ENCODE data around the gene ARHGEF19. TPM values are rescaled to one million over a fixed set of nuclear protein-coding genes. Genes with fewer than 3 reads are reported as not detected.

The ARHGEF19 gene
- polyA plus RNA-seq, 1 experiment = 6.7 TPM

DNA sequence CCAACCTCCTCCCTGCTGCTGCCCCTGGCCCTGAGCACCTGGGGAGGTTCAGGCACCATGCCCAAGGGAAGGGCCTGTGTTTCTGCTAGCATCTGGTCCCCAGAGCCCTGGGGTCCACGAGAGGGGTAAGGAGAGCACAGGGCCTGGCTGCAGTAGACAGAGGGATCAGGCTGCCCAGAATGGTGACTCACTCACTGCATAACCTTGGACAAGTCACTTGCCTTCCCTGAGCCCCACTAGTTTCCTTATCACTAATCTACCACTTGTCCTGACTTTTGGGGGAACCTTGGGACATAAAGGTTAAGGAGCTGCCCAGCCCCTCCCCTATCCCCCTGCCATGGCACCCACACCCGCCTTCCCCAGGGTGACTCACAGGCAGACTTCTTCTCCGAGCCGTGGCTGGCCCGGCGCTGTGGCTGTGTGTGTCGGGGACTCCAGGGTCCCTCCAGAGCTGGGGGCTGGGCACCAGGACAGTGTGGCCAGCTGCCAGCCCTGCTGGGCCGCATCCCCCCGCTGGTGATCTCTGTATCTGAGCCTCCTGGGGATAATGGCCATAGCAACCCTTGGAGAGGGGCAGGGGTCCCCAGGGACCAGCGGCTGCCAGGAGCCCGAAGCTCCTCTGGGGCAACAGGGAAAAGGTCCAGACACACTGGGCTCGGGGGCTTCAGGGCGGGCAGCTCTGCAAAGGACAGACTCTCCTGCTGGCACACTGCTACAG lies 4.0 kb downstream of the ARHGEF19 start:
- TF ChIP-seq, protein P1, sequence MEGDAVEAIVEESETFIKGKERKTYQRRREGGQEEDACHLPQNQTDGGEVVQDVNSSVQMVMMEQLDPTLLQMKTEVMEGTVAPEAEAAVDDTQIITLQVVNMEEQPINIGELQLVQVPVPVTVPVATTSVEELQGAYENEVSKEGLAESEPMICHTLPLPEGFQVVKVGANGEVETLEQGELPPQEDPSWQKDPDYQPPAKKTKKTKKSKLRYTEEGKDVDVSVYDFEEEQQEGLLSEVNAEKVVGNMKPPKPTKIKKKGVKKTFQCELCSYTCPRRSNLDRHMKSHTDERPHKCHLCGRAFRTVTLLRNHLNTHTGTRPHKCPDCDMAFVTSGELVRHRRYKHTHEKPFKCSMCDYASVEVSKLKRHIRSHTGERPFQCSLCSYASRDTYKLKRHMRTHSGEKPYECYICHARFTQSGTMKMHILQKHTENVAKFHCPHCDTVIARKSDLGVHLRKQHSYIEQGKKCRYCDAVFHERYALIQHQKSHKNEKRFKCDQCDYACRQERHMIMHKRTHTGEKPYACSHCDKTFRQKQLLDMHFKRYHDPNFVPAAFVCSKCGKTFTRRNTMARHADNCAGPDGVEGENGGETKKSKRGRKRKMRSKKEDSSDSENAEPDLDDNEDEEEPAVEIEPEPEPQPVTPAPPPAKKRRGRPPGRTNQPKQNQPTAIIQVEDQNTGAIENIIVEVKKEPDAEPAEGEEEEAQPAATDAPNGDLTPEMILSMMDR (IDR thresholded peaks at IDR 0.05; ENCODE audit: low read depth, low read length) = no peak
- Histone ChIP-seq H3K4me3 (ENCODE audit: low read depth, low read length) (no peak overlapping the region), H3K27ac (ENCODE audit: low read depth, low read length) (no peak overlapping the region), H3K27me3 (ENCODE audit: control insufficient read depth, insufficient read depth, low read length) (peaks cover 5% of the 10 kb centered on the region), H3K9me3 (ENCODE audit: control insufficient read depth, insufficient read depth, low read length) (no peaks in the 10 kb centered on the region; the same call in 1 of the 2 replicates)
- ChIA-PET POLR2A (interaction anchor here (0.7 to 0.9 kb wide), 2 partner anchors 9 to 67 kb away, joined by 3 to 4 read pairs; no protein-coding TSS in a partner anchor), CTCF (no interaction called here)
- DNase-seq (ENCODE audit: low read depth, low spot score) = no peak

DNA sequence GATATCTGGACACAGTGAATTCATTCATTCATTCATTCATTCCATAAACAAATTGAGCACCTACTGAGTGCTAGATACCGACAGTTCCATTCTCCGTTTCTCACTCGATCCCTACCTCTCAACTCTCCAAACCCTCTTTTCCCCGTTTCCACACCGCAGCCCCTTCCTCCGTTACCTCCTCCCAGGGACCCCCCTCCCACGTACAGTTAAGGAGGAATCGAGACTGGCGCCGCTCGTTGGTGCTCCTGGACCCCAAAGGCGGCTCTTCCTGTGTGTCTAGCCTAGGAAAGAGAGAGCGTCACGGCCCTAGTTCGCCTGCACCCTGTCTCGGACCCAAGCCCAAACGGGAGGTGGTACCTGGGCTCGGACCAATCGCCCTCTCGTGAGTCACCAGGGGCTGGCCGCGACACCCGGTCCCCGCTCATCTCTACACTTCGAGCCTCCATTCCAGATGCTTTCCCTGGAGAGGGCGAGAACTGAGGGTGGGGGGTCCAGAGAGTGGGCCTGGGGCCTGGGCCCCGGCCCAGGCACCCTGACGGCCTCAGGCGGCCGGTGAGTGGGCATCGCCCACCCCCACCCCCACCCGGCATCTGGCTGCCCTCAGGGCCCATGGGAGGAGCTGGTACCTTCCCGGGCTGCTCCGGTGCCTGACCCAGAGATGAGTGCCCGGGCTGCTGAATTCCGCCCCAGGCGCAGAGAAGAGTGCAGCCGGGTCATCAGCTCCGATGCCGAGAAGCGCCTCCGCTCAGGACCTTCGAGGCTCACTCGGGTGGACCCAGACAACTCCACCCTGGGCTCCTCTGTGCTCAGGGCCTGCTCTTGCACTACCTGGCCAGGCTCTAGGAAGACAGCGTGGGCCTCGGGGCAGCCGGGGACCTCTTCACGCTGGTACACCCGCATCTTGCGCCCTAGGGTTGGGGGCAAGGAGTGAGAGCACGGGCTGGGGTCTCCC lies 4.9 kb downstream of the ARHGEF19 start:
- ChIA-PET CTCF (no interaction called here), POLR2A (interaction anchor here (0.5 to 1.5 kb wide), 14 partner anchors 9 to 650 kb away, joined by 3 to 27 read pairs (median 4); partner anchors contain the start of gene FBXO42)
- TF ChIP-seq, protein P1 (IDR thresholded peaks at IDR 0.05; ENCODE audit: low read depth, low read length) = no peak
- peak overlapping the region; percentile 60 for H3K4me3 ChIP-seq (ENCODE audit: low read depth, low read length)
- no peak for DNase-seq (ENCODE audit: low read depth, low spot score)
- peak overlapping the region; percentile 97 for H3K27ac ChIP-seq (ENCODE audit: low read depth, low read length)
- no peaks in the 10 kb centered on the region for H3K27me3 ChIP-seq (ENCODE audit: control insufficient read depth, insufficient read depth, low read length)
- H3K9me3 ChIP-seq (ENCODE audit: control insufficient read depth, insufficient read depth, low read length) = no peaks in the 10 kb centered on the region; the same call in 1 of the 2 replicates

DNA sequence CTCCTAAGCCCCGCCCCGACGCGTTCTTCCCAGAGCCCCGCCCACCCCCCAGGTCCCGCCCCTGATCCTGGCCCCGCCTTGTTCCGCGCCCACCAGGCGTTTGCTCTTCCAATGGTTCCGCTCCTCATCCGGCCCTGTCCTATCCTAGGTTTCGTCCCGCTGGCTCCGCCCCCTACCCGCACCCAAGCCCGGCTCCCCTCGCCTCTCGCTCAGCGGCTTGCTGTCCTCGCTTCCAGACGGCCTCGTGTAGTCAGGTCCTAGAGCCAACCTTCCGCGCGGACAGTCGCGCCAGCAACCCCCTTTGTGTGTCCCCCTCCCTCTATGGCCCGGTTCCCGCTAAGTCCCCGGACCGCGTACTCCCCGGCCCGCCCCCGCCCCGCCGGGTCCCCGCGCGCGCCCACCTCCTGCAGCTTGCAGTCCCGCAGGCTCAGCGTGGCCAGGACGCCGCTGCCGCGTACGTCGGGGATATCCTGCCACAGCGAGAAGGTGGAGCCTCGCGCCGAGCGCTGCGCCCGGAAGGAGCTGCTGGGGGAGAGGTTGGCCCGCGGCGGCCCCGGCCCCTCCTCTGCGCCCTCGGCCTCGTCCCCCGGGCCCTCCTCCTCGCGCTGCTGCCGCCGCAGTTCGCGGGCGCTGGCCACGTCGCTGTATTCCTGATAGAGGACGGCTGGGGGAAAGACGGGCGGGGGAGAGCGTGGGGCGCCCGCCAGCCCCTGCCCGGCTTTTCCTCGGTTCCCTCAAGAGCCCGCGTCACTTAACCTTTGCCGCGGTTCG lies 5.7 kb downstream of the ARHGEF19 start:
- POLR2A ChIA-PET = interaction anchor here (0.5 to 1.5 kb wide), 14 partner anchors 10 to 649 kb away, joined by 3 to 27 read pairs (median 3); partner anchors contain the start of gene FBXO42
- H3K27me3 ChIP-seq (ENCODE audit: control insufficient read depth, insufficient read depth, low read length) = no peaks in the 10 kb centered on the region
- H3K27ac ChIP-seq (ENCODE audit: low read depth, low read length) = peak overlapping the region; percentile 97
- CTCF ChIA-PET = no interaction called here
- peak overlapping the region; percentile 66 for H3K4me3 ChIP-seq (ENCODE audit: low read depth, low read length)
- no peaks in the 10 kb centered on the region; the same call in 1 of the 2 replicates for H3K9me3 ChIP-seq (ENCODE audit: control insufficient read depth, insufficient read depth, low read length)
- TF ChIP-seq, protein P1 (IDR thresholded peaks at IDR 0.05; ENCODE audit: low read depth, low read length) = no peak
- DNase-seq (ENCODE audit: low read depth, low spot score) = peak; percentile 97

DNA sequence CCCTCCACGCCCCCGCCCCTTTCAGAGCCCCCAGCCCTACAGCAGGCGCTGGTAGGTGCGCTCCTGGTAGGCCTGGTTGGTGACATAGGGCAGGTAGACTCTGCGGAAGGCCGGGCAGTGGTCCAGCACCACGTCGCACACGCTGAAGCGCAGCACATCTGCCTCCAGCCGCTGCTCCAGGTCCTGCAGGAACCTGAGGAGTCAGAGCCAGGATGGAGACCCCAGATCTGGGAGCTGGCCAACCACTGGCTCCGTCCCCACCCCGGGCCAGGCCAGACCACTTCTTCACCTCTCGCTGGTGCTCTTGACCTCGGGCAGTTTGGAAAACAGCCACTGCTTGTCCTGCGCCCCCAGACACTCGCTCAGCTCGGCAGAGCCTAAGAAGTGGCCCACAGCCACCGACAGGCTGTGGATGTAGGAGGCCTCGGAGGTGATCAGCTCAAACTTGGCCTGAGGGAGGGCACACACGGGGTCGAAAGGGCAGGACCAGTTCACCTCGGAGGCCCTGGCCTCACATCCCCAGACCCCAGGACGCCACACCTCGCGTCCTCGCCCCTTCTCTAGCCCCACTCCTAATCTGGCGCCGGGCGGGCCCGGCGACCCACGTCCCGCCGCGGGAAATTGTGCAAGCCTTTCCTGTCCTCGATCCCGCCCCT lies 6.4 kb downstream of the ARHGEF19 start:
- no peaks in the 10 kb centered on the region for H3K27me3 ChIP-seq (ENCODE audit: control insufficient read depth, insufficient read depth, low read length)
- TF ChIP-seq, protein P1 (IDR thresholded peaks at IDR 0.05; ENCODE audit: low read depth, low read length) = no peak
- ChIA-PET CTCF (interaction anchor here (0.6 kb wide), 1 partner anchor 38 kb away, joined by 3 read pairs; no protein-coding TSS in a partner anchor), POLR2A (interaction anchor here (0.6 to 1.2 kb wide), 5 partner anchors 11 to 128 kb away, joined by 3 to 27 read pairs (median 6); no protein-coding TSS in a partner anchor)
- peak overlapping the region; percentile 66 for H3K4me3 ChIP-seq (ENCODE audit: low read depth, low read length)
- peak overlapping the region; percentile 39 for H3K27ac ChIP-seq (ENCODE audit: low read depth, low read length)
- no peaks in the 10 kb centered on the region; the same call in 1 of the 2 replicates for H3K9me3 ChIP-seq (ENCODE audit: control insufficient read depth, insufficient read depth, low read length)
- DNase-seq (ENCODE audit: low read depth, low spot score) = no peak
